Tibial nerve (tissue), 4 donors: Measurements from ENCODE around the gene HTR3B.

Experiments used
- CTCF ChIP-seq, 5 experiments: fragments of 200-600 bp in 3 of 5; fragments of 450-650 bp in 2 of 5; sonication (generic) in 3 of 5; IDR thresholded peaks; one replicate each; pipeline ENCODE4 v1.5.1; 2016 to 2019; ENCODE audit warnings: antibody characterized with exemption in 5 of 5, mild to moderate bottlenecking in 3 of 5, moderate library complexity in 2 of 5
- EP300 ChIP-seq, 2 donors: sonication (generic); formaldehyde crosslinking; IDR thresholded peaks; one replicate each; pipeline ENCODE4 v1.6.1; 2017; ENCODE audit warnings: antibody characterized with exemption in 2 of 2, mild to moderate bottlenecking in 1 of 2
- POLR2A ChIP-seq, 2 donors: fragments of 450-650 bp; IDR thresholded peaks; one replicate each; pipeline ENCODE4 v1.6.1; 2017; ENCODE audit warnings: antibody characterized with exemption in 2 of 2, mild to moderate bottlenecking in 2 of 2, moderate library complexity in 2 of 2

- TF ChIP-seq CTCF (IDR thresholded peaks at IDR 0.05) (no peak), POLR2A (IDR thresholded peaks at IDR 0.05) (no peak), EP300 (IDR thresholded peaks at IDR 0.05) (no peak)
Measured at GRCh38 chr11:113956986-113957385, 52.4 kb downstream of the HTR3B start.
